Renal cortex interstitium (tissue), 11 donors: ENCODE results near the gene ABAT. TPM values are rescaled to one million over a fixed set of nuclear protein-coding genes. Genes with fewer than 3 reads are reported as not detected.
A peak's percentile ranks its signal among the peaks of the same experiment; 100 is the strongest.
"Not testable (repeated sequence)": the region's sequence is repeated elsewhere in the genome, so short reads cannot be mapped to it uniquely, and the experiment has no call there.

Experiments used
- DNase-seq, 11 donors: peaks; one replicate each; pipeline ENCODE4 v3.0.0-alpha.2; 2013; ENCODE audit warnings: low read depth in 9 of 11, low spot score in 4 of 11; ENCODE audit errors: extremely low read depth in 1 of 11
- polyA plus RNA-seq, 3 donors: library from polyadenylated mRNA; unstranded; fragments of 120-200 nt; gene quantifications; one replicate each; pipeline ENCODE4 v1.2.1, GENCODE V29; 2013; ENCODE audit not compliant: insufficient read length in 3 of 3

The ABAT gene
- polyA plus RNA-seq, 3 donors: 57.0 to 68.6 (median 65.7) TPM

DNA sequence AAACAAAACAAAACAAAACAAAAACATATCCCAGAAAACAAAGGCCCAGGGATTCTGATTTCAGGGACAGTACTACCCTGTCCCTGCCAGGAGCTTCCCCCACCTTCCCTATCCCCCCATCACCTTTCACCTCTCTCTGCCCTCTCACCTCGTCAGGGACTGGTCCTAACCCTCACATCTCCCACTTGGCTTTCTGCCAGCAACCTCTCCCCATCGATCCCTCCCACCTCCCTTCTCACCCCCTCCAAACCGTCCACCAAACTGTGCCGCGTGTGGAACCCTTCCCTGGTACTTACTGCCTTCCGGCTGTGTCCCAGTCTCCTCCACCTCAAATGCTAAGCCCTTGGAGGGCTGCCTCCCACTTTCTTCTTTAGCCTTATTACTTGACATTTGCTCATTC, 86.7 kb downstream of the ABAT start:
- DNase-seq: no peak

DNA sequence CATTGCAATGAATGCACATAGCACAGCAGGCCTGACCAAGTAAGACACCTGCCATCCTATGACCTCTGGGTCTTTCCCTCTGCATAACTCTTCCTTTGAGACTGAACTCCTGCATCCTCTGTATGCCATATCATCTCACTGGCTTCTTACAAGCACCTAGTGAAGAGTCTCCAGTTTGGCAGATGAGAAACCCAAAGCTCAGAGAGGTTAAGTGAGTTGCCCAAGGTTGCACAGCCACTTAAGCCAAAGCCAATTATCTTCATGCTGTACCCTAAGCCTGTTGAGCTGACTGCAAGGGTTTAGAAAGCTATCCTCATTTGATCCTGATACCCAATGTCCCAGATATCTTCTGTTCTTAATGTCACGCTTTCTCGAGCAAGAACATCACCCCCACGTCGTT, 87.8 kb downstream of the ABAT start:
- DNase-seq: no peak

DNA sequence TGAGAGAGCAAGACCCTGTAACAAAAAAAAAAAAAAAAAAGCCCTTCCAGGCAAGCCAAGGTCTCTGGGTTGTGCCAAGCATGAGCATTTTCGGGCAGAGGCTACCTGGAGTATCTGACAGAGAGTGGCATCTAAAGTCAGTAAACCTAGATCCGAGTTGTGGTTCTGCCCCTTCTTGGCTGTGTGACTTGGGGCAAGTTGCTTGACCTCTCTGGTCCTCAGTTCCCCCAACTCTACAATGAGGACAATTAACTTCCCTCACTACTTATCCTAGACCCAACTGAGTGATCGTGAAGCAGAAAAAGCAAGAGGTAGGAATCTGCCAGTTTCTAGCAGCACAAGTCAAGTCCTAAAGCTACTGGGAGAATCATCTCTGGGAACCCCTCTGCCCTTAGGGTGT, 88.7 kb downstream of the ABAT start:
- DNase-seq: no peak

DNA sequence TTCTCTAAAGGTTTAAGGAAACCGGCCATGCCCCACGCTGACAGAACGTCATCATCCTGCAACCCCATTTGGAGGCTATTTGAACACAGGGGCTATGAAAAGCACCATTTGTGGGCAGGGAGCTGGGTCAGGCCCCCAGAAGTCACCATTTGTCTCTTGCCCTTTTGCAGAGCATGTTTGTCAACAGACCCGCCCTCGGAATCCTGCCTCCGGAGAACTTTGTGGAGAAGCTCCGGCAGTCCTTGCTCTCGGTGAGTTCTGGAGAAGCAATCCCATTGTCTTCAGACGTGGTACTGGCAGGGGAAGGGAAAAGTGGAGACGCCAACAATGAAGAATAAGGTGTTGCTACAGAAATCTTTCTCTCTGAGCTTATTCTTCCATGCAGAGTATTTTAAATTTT, 89.5 kb downstream of the ABAT start:
- no peak for DNase-seq

DNA sequence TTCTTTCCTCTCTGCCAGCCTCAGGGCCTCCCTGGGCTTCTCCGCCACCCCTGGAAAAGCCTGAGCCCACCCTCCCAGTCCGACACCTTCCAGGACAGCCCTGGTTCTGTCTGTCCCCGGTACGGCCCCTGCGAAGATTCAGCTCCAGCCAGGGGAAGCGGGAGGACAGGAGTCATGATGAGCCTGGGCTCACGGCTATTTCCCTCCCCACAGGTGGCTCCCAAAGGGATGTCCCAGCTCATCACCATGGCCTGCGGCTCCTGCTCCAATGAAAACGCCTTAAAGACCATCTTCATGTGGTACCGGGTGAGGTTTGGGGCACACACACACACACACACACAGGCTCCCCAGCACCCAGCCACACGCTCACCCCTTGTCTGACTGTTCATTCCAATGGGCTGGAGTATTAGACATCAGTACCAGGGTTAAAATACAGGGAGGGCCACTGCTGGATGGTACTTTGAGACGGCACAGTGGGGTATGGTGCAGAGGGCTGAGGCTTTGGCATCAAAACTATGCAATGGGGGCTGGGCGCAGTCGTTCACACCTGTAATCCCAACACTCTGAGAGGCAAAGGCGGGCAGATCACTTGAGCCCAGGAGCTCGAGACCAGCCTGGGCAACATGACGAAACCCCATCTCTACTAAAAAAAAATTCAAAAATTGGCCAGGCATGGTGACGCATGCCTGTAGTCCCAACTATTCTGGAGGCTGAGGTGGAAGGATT, 90.3 kb downstream of the ABAT start:
- DNase-seq: no peak

DNA sequence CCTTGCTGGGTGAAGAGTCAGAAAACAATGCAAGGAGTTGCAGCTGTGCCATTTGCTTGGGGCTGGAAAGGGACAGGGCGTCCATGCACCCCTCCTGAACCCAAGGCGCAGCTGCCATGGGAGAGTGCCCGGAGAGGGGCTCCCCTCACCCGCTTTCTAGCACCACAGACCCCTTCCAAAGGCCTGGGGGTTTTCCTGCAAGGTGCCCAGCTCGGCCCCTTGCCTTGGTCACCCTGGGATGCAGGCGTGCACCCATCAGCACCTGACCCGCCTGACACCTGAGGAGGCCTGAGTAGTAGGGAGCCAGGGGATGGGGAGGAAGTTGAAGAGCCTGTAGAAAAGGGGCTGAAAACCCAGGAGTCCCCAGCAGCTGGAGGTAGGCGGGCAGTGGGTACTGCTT, 92.8 kb downstream of the ABAT start:
- no peak for DNase-seq

DNA sequence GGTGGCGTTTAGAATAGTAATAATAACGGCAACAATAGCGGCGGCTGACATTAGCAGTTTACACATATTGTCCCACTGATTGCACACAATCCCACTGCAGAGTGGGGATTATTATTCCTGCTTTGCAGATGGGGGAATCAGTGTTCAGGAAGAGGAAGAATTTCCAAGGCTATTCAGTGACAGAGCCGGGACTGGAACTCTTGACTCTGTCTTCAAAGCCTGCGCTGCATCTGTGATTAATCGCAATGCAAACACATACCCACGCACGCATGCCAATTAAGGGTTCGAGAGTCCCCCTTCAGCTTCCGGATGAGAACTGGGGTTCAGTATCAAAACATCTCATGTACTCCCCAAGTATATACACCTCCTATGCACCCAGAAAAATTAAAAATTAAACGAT, 93.9 kb downstream of the ABAT start:
- no peak for DNase-seq

DNA sequence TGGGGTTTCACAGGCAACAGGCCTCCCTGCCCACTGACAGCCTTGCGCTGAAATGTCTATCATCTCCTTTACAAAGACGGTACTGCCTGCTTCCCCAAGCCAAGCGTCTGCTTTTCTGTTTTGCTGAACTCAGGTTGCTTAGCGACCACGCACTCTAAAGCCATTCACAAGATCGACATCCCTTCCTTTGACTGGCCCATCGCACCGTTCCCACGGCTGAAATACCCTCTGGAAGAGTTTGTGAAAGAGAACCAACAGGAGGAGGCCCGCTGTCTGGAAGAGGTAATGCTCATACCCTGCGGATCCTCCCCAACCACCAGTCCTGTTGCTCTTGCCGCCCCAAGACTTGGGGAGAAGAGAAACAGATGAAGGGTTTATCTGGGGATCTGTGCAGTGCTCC, 94.3 kb downstream of the ABAT start:
- DNase-seq: no peak

DNA sequence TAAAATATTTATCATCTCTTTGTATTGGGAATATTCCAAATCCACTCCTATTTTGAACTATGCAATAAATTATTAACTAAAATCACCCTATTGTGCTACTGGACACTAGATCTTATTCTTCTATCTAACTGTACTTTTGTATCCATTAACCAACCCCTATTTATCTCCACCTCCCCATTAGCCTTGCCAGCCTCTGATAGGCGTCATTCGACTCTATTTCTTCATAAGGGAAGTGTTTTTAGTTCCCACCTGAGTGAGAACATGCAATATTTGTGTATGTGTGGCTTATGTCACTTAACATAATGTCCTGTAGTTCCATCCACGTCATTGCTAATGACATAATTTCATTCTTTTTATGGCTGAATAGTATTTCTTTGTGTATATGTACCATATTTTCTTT, 99.1 kb downstream of the ABAT start:
- no peak for DNase-seq

DNA sequence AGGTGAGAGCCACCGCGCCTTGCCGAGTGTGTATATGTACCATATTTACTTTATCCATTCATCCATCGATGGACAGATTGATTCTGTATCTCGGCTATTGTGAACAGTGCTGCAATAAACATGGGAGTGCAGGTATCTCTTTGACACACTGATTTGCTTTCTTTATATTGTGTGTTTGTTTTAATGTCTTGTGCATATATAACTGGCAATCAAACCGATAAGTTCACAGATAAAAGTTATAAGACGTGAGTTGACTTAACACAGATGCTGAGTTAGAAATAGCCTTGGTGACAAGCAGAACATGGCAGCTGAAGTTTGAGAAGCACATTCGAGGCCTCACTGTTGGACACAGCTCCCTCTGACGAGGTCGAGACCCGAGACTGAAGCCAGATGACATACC, 99.8 kb downstream of the ABAT start:
- DNase-seq: no peak

DNA sequence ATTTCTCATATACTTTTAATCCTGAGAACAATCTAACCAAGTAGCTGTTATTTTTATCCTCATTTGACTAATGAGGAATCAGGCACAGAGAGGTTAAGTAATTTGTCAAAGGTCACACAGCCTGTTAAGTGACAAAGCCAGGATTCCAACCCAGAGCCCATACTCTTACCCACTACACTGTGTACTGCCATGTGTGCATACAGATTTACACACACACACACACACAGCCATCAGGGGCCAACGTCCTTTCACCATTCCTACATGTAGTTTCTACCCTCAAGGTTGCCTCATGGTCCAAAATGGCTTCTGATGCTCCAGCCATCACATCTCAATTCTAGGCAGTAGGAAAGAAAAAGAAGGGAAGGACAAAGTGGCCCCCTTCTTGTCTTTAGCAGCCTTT, 100.9 kb downstream of the ABAT start:
- DNase-seq: no peak

DNA sequence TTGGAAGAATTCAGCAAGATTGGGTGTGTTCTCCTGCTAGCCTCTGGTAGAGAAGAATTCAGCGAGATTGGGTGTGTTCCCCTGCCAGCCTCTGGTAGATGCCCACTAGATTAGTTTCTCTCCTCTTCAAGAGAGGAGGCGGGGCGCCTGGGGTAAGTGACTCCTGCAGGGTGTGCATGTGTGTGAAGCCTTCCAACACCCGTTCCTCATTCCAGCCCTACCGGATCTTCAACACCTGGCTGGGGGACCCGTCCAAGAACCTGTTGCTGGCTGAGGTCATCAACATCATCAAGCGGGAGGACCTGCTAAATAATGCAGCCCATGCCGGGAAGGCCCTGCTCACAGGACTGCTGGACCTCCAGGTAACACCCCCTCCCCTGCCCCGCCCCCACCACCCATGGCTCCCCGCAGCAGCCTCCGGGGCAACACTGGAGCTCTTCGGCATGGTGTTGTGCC, 101.7 kb downstream of the ABAT start:
- DNase-seq: no peak

DNA sequence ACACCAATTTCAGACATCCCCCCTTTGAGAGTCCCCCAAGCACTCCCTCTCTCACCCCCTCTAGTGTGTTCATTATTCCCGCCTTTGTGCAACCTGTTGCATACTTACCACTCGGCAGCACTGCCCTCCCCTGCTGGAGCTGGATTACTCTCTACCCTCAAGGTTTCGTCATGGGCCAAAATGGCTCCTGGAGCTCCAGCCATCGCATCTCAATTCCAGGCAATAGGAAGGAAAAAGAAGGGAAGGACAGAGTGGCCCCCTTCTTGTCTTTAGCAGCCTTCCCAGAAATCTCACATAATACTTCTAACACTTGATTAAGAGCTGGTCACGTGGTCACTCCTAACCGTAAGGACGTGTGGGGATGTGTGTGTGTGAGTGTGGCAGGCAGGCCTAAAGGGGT, 102.8 kb downstream of the ABAT start:
- DNase-seq: no peak

DNA sequence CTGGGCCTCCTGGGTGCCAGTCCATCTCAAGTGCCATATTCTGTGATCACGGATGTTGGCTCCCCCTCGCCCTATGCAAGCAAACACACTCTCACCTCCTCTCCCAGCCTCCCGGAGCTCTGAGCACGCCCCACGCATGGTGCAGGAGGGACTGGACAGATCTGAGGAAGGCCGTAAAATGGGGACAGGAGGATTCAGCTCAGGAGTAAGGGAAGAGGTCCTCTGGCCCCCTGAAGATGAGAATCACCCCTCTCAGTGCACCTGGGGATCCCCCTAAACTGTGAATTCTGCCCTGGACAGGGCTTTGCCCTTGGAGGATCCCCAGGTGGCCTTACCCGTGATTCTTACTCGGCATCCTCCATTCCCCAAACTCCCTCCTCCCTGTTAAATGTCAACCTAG, 107.4 kb downstream of the ABAT start:
- no peak for DNase-seq

DNA sequence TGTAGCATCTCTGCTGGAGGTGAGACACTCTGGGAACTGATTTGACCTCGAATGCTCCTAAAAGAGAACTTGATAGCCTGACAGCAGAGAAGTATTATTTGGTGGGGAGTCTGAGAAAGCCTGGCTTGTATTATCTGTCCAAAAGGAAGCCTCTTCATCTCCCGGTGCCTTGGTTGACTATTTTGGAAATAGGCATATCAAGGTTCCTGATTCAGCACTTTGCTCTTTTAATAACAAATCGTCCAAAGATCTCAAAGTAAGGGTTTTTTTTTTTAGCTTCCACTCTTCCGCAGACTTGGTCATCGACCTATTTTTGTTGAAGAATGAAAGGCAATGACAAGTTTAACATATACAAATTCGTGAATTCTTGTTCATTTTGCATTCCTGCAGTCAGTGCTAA, 108.3 kb downstream of the ABAT start:
- no peak for DNase-seq

DNA sequence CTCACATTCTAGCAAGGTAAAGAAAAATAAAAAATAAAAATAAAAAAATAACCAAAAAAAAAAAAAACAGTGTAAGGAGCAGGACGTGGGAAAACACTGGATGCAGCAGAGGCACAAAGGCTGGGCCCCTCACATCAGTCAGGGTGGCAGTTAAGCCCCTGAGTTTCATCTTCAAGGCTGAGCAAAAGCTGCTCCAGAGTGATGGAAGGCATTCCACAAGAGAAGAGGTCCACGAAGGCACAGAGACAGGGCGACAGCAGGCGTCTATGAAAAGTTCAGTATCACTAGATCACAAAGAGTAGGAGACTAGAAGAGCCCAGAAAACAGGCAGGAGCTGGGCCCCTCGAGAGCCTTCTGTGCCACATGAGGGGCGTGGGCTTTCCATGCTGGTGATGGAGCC, 111.0 kb downstream of the ABAT start:
- no peak for DNase-seq

DNA sequence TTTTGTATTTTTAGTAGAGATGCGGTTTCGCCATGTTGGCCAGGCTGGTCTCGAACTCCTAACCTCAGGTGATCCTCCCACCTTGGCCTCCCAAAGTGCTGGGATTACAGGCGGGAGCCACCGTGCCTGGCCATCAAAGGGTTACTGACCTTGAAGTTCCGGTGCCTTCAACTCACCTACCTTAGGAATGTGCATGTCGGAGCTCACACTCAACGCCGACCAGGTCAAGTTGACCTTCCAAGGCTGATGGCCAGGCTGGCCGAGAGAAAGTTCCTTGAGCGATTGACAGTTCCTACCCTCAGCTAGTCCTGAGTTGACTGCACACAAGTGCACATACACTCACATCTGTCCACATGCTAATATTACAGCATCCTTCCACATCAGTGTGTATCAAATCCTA, 111.9 kb downstream of the ABAT start:
- not testable (repeated sequence) for DNase-seq

DNA sequence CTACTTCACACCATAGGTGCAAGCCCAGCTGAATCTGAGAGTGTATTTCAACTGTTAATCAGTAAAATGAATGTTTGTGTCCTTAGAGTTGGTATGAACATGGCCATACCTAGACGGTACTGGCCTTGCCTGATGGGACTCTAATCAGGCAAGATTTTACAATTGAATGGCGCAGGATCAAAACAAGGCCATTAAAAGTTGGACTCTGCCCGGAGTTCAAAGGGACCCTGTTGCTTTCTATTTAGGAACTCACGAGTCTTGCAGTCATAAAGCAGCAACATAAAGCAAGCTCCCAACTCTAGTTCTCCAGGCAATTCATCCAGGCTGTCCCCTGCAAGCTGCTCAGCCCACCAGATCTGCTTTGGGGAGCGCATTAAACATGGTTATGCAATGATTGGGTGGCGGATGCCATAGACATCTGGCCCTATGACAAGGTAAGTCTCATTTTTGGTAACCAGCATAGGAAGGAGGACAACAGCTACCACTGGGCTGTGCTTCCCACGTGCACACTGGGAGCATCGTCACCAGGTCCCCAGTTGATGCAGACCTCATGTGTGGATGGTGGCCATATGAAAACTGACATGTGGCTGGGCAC, 114.3 kb downstream of the ABAT start:
- peak in 2 of 11 donors; percentile 35 to 62 for DNase-seq

DNA sequence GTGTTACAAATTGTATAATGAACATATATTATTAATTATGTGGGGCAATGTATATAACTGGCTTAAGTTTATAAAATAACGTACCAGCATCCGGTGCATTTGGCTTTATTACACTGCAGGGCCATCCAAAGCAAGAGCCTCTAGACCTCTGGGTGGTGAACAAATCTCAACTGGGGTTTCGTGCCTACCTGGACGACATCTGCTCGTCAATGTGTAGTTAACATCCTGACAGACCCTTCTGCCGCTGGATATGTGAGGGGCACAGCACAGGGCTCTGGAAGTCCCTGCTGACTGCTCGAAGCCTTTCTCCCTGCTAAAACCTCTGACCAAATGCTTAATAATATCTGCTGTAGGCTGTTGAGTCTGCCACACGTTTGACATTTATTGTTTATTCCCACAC, 120.7 kb downstream of the ABAT start:
- no peak for DNase-seq

DNA sequence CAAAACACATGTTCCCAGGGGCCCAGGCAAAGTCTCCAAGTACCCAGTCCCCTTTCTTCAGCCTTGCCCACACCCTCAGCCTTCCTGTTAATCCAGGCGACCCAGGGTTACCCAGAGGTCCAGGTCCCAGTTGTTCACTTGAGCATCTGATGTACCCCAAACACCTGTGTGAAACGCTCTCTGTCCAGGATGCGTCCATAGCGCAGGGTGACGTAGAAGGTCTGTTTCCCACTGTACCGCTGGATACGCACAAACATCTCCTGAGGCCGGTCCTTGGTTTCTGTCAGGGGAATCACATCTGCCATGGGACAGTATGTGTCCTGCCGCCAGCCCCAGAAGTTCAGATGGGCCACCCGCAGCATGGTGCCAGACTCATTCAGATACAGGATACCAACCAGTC, 121.4 kb downstream of the ABAT start:
- no peak for DNase-seq
